NCI-H2196 (cell line): Measurements from ENCODE around the gene KCNQ1OT1.

ENCODE experiments used
- DNase-seq: peaks from one replicate; lab custom pipeline; 2025; ENCODE audit not compliant: unreplicated experiment; lab: John Stamatoyannopoulos, UW

KCNQ1OT1 gene

DNA sequence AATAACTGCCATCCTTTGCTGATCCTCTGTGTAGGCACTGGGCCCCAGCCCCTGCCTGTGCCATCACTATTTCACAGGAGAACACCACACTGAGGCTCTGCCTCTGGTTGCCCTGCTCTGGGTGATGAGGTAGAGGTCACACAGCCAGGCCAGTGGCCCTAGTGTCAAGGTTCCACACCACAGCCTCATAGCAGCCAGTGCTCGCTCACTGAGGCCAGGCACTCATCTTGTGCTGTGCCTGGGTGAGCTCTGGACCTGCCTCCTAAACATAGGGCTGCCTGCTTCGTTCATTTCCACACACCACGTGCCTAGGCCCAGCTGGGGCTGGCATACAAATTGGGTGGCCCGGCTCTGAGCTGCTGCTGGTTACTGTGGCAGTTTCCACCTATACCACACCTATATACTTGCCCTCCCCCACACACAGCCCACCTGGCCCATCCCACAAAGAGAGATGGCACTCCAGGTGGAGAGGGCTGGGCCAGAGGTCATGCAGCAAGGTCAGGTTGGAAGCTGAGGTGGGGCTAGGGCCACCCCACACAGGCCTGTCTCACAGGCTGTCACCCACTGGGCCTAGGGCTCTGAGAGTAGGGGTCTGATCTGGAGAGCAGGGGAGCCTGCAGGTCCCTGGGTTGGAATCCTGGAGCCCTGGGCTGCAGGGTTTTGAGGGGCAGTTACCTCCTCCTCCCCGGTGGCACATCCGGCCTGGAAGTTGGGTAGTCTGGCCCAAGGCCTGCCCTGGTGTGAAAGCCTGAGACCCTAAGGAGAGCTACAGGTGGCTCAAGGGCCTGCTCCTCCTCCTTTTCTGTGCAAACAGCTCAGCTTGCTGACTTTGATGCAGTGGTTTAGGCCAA, 11.2 kb downstream of the KCNQ1OT1 start:
- no peak for DNase-seq

DNA sequence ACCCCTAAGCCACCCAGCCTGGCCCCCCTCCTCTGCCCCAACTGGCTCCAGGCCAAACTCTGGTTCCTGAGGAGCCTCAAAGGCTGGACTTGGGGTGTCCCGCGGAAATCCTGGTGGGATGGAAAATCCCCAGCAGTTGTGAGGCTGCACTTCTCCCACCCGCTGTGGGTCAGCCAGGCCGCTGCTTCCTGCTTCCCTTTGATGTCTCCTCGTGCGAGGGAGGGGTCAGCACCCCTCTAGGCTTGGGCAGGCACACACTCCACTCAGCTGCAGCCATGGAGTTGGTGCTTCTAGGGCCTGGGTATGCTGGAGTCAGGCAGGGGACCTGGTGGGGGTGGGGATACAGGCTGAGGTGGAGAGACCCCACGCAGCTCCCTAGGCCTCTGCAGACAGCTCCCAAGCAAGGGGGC, 12.0 kb downstream of the KCNQ1OT1 start:
- DNase-seq: no peak

DNA sequence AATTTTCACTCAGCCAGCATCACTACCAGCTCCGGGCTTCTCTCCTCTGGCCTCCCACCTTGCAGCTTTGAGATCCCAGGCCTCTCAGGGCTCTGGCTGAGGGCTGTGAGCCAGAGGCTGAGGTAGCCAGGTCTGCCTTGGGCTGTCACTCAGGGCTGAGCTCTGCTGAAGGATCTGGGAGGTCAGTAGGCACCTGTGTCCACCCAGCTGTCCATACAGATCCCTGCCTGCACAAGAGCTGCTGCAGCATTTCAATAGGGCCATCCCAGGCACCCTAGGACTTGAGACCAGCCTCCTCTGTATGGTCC, 12.6 kb downstream of the KCNQ1OT1 start:
- no peak for DNase-seq

DNA sequence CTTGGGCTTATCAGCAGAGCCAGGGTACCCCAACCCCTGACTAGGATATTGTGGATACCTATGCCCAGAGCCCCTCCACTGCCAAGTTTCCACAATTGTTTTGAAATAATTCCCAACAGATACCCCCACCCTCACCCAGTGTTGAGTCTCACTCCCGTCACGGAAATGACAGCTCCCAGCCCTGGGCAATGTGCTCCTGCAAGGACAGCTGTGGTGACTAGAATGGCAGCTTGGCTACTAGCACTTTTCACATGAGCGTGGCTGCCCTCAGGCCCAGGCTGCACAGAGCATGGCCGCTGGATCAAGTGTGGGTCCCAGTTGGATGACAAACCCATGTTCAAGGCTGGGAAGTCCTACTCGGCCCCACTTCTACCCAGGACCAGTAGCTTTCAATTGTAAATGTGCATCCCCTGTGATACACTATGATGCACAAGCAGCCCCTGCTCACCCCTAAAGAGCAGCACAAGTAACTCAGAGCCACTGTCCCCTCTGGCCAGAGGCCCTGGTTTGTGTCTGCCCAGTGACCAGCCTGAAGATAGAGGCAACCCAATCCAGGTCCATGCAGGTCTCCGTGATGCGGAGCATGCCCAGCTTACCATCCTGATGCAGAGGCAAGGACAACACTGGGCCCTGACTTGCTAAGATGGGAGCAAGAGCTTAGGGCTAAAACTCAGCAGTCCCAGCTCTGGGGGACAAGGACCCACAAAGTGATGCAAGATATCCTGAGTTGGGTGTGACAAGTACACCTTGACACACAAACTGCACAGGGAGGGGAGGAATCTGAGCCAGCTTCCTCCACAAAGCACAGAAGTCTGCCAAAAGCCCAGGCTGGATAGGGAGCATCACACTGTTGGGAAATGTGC, 13.2 kb downstream of the KCNQ1OT1 start:
- no peak for DNase-seq

DNA sequence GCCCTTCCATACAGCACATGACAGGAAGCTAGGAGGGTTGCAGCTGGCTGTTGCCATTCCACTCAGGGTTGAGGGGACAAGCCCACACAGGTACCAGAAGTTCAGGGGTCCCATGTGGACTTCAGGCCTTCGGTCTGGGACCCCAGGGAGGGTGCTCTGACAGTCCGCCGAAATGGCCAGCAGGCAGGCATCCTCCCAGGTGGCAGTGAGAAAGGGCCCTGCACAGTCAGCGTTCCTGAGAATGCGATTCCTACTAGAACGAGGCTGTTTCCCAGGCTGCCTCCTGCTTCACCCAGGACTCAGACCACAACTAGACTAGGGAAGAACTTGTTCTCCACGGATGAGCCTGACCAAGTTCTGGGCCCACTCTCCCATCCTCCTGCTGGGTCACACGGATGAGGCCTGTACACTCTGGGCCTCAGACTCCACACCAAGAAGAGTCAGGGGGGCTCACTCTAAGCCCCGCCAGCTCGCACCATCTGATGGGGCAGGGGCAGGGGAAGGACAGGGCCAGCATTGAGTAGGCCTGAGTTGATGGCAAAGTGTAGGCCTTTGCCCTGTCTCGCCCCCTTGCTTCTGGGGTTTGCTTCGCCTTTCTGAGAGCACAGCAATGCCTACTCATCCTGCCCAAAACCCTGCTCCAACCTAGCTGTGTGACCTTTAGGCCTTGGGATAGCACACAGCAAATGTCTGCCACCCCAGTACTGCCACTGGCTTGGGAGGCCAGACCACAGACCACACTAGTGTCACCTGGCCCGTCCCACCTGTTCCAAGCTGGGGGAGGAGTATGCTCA, 14.0 kb downstream of the KCNQ1OT1 start:
- DNase-seq: no peak

DNA sequence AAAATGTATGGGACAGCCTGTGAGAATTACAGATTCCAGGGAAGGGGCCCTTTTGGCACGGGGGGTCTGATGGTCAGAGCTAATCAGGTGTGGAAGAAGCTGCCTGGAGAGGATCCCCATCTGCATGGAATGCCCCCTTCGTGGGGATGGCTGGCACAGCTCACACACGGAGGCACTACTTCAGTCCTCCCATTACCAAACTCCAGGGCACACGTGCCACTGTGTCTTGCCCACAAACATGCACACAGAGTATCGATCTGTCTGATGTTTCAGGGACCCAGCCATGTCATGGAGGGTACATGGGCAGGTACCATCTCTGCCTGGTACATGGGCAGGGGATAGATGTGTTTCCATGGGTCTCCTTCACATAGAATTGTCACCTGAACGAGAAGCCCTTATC, 14.7 kb downstream of the KCNQ1OT1 start:
- DNase-seq: no peak

DNA sequence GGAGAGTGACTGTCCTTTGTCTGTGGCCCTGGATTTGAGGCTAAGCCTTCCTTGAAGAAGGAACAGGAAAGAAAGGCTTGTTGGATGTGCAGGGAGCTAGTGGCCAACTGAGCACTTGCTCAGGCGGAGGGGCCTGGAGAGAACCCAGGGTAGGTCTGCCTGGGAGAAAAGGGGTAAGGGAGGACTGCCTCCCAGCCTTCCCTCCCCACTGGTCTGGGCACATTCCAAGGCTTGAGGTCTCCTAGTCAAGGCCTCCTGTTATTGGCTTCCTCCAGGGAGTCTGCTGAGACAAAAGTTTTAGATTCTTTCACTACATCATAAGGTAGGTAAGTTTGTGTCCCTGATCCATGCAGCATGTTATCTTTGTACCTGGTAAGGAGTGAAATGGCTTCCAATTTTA, 15.2 kb downstream of the KCNQ1OT1 start:
- DNase-seq: no peak

DNA sequence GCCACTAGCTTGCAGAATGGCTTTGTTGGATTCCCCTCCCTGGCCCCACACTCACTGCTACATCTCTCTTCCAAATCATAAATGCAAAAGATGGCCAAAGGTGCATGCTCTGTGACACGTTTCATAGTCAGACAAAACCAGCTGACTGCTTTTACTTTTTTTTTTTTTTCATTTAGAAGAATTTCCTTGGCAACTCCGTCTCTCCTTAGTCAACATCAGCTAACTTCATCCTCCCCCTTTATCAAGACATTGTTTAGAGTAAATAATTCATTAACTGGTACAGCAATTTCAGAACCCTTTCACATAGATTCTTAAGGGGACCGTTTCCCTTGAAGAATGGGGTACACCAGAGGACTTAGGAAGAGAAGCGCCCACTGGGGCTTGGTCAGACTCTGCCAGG, 16.0 kb downstream of the KCNQ1OT1 start:
- no peak for DNase-seq

DNA sequence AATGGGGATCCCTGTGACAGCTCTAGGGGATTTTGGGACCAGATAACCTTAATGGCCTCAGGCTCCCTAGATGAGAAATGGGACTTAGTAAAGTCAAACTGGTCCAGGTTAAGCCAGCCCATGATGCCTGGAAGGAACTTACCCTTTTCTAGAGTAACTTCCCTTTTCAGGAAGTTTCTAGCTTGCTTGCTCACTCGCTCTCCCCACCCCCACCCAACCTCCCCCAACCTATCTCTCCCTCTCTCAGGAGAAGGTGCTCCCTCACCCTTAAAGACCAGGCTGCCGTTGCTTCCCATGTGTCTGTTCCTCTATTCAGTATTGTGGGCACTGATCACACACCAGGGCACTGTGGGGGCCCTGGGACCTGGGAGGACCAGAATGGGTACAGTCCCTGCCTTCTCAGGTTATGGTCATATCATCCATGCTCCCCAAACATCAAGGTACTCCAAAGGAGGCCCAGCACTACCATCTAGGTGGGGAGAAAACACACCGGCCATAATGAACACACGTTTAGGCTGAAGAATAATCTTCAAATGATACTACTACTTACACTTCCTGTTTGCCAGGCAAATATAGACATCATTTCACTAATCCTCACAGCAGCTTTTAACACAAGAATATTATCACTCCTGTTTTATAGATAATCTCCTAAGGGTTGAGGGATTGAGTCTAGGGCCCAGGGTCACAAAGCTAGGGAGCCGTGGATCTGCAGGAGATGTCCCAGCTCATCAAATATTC, 18.2 kb downstream of the KCNQ1OT1 start:
- no peak for DNase-seq

DNA sequence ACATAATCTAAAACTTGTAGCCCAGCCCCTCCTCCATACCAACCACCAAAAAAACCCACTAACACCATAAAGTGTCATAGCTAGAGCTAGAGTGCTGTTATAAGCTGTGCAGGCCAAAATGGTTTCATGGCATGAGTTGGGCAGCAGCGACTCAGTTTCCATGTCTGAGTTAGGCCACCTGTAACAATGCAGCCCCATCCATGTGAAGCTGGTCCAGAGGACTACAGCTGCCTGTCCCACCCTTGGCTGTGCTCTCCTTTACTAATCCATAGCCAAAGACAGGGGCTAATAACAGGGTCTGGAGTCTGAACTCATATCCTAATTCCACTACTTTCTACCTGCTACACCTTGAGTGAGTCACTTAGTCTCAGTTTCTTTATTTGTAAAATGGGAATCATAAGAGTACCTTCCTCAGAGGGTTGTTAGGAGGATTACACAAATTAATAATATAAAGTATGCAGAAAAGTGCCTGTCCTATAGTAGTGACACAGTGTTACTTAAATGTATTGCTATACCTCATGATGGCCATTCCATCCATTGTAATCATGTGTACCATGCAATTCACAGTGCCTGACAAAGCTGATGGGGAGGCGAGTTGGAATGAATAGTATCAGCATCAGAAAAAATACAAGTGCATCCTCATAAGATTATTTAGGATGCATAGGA, 20.6 kb downstream of the KCNQ1OT1 start:
- no peak for DNase-seq

DNA sequence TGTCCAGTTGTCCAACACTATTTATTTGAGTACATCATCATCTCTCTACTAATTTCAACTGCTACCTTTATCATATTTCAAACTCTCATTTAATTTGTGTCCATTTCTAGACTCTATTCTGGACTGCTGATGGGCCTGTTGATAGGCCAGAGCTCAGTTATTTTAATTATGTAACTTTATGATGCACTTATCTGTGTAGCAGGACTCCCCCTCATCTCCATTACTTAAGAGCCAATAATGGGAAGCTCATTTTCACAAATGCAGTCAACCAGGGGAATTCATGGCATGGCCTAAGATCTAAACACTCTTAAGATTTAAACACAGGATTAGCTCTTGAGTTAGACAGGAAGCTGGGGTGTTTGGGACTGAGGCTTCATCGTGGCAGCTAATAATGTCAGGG, 21.4 kb downstream of the KCNQ1OT1 start:
- no peak for DNase-seq

DNA sequence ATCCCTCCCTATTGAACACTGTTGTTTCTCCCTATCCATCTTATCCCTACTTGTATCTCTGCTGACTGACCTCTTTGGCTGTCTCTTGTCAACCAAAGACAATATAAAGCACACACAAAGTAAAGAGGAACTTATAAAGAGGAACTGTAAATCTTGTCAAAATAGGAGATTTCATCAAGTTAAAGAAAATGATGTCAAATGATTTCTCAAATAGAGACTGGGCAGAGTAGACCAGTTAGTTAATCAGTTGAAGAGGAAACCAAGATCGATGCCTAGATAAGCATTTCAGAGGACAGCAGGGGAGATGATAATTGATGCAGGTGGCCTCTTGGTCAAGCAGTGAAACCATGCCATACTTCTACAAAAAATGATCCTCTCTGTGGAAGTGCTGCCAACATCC, 22.7 kb downstream of the KCNQ1OT1 start:
- DNase-seq: no peak

DNA sequence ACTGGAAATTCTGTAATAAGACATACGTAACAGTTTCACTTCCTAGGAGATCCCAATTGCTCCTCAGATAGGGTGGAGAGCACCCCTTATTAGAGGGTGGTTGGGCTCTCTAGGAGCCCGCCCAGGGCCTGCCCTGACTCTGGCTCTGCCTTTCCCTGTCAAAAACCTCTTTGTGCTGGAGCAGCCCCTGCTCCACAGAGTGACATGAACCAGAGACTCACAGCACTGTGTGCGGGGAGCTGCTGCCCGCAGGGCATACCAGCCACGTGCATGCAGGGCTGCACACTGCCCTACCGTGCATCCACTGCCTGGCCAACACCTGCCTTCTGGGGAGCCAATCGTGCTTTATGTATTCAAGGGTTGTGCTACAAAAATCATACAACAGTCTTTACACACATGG, 24.3 kb downstream of the KCNQ1OT1 start:
- DNase-seq: no peak

DNA sequence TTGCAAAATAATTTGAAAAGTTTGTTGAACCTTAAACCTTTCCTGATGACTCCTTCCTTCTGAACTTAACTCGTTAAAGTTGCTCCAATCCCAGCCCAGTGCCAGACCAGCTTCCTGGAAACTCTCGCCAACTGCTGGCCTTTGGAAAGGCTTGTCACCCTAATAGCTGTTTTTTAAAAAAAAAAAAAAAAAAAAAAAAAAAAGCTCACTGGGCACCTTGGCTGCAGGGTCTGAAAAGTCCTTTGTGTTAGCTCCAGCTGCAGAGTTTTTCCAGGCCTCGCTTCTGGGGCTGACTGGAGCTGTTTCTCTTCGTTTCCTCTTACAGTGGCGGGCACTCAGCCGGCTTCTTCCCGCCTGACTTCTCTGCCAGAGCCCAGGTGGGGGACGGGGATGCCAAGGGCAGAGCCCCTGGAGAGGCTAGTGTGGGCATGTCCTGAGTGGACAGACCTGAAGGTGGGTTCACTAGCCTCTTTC, 25.1 kb downstream of the KCNQ1OT1 start:
- DNase-seq: no peak

DNA sequence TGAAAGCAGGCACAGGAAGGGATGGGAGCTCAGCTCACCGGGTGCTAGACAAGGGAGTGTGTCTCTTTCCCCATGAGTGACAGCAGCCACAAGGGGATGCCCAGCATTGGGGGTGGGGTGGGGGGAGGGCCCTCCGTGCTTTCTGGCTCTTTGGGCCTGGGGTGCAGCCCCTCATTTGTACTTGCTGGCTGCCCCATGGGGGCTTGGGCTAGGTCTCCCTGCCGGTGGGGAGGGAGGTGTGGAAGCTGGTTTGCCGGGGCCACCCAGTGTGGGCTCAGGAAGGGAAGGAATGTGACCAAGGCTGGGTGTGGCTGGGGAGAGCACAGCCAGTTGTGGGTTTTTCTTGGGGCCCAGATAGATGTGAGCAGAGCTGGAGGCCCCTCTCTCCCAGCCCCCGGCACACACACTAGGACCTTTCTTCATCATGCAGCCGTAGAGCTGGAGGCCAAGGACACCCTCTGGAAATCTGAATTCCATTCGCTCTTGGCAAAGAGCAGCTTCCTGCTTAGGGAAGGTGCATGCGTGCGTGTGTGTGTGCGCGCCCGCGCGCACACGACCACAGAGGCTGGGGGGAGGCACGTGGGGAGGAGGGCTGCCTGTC, 25.8 kb downstream of the KCNQ1OT1 start:
- DNase-seq: no peak

DNA sequence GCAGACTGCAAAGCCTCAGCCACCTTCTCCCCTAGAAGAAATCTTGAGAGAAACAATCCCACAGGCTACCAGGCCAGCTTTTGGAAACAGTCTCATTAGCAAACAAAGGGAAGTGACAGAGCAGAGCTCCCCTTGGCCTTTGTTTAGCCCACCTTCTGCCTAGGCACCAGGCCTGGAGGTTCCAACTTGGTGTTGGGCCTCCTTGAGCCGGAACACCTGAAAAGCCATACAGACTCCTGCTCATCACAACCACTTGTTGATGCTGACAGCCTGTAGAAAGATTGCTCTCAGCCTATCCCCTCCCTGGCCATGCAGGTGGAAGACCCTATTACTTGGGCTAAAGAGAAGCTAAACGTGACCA, 26.6 kb downstream of the KCNQ1OT1 start:
- DNase-seq: no peak

DNA sequence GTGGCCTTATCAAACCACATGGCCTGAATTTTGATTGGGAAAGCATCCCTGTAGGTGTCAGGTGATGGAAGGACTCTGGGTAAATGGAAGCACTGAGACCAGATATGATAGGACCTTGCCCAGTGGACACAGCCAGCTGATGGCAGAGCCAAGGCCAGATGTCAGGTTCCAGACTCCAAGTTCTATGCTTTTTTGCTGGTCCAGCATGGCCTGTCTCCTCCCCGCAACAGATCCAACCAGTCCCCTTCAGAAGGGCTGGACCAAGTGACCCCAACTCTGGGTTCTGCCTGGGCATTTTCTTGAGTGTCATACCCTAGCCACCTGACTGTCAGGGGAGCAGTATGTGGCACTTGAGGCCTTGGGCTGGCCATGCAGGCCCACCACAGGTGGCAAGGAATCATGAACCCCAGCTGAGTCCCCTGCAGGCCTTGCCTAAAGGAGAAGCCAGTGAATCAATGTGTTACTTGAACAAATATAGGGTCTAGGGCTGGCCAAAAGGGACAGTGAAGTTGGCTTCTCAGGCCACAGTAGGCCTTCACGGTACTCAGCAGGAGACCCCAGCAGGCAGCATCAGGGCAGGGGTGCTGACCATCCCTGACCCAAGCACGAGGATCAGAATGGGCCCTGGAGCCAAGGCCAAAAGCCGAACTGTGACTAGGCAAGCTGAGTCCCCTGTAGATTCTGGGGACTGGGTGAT, 27.1 kb downstream of the KCNQ1OT1 start:
- DNase-seq: no peak

DNA sequence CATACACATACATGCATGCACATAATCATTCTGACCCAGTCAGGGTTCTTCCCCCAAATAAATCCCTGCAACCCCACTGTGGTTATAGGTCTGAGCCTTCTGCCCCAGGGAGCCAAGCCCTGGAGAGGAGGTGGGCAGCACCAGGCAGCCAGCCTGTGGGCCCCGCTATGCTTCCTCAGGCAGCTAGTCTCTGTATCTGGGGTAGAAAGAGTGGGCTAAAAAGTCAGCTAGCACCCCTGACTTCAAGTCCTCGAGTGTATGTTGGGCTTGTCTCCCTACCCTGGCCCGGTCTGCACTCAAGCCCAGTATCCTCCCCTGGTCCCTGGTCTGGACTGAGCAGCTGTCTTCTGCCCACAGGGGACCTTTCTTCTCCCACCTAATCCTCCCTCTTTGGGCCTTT, 28.0 kb downstream of the KCNQ1OT1 start:
- DNase-seq: no peak

DNA sequence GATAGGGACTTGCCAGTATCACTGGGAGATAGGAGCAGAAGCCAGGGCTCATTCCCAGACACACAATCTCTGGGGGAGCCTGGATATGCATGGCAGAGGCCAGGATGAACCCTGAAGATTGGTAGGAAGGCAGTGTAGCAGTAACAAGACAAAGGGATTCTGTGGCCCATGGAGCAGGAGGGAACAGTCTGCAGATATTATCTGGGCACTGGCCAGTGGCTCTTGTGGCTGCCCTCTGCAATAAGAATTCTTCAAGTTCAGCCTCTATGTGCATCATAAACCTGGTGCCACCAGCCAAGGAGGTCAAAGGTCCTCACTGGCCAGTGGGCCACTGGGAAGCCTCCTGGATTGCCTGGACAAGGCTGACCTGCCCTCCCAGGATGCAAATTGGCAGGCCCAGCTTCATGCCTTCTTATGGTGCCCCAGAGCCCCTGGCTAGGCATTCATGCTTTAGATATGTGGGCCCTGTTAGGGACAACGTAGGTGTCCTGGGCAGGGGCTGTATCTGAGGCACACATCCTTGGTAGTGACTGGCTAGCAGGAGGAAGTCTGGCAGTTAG, 29.2 kb downstream of the KCNQ1OT1 start:
- DNase-seq: no peak
